ENCODE measurements around the gene CD300H. TPM values are rescaled to one million over a fixed set of nuclear protein-coding genes. Genes with fewer than 3 reads are reported as not detected.

CD300H gene
- total RNA-seq, 2 donors from 2014 or later = not detected

DNA sequence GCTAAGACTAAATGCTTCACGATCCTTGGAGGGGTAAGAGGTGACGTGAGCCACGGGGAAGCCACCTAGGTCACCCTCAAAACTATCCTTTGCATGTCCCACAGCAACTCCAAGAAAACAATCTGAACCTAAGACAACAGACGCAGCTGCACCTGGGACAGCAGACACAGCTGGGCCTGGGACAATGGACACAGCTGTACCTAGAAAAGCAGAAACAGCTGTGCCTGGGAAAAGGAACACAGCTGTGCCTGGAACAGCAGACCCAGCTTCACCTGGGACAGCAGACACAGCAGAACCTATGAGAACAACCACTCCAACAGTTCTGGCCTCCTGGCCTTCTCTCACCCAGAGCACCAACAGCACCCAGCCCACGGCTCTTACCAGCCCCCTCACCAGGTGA is 36.4 kb upstream of the CD300H start:
- WGBS = 77% methylated on average over 5 of the region's 5 CpGs
- Histone ChIP-seq H3K27me3 (replicated peaks; ENCODE audit: insufficient read depth) (no peaks in the 10 kb centered on the region), H3K9me3 (no peaks in the 10 kb centered on the region), H3K27ac (no peak overlapping the region), H3K4me3 (no peak overlapping the region), H3K4me1 (replicated peaks) (no peaks in the 10 kb centered on the region), H3K36me3 (no peaks in the 10 kb centered on the region)
- intact Hi-C loops (cut with DNase I) = no loop called here
- DNase-seq (ENCODE audit: low spot score) = no peak
- TF ChIP-seq POLR2AphosphoS5 (IDR thresholded peaks at IDR 0.05) (no peak), POLR2A (IDR thresholded peaks at IDR 0.05) (no peak)
- TF ChIP-seq, protein P1, sequence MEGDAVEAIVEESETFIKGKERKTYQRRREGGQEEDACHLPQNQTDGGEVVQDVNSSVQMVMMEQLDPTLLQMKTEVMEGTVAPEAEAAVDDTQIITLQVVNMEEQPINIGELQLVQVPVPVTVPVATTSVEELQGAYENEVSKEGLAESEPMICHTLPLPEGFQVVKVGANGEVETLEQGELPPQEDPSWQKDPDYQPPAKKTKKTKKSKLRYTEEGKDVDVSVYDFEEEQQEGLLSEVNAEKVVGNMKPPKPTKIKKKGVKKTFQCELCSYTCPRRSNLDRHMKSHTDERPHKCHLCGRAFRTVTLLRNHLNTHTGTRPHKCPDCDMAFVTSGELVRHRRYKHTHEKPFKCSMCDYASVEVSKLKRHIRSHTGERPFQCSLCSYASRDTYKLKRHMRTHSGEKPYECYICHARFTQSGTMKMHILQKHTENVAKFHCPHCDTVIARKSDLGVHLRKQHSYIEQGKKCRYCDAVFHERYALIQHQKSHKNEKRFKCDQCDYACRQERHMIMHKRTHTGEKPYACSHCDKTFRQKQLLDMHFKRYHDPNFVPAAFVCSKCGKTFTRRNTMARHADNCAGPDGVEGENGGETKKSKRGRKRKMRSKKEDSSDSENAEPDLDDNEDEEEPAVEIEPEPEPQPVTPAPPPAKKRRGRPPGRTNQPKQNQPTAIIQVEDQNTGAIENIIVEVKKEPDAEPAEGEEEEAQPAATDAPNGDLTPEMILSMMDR (IDR thresholded peaks at IDR 0.05) = no peak

DNA sequence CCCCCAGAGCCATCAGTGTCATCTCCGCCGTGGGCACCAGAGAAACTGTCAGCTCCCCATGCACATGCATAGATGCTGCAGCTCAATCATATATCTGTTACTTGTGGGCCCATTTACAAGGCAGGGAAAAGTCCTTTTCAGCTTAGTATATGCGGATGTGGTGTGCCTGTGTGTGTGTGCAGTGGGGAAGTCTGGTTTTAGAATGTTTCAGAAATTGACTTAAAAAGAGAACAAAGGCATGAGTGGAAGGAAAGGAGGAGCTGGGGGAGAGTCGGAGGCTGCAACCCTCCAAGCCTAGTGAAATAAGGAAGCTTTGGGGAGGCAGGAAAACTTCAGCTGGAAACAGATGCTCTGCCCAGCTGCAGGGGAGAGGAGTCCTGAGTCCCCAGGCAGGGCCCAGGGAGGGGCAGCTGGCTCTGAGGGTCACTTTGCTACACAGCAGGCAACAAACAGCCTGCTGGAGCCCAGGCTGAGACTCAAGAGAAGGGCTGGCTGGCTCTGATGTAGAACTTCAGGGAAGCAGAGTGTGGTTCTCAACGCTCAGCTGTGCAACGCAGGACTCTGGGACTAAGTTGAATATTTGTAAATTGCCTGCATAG is 35.8 kb upstream of the CD300H start:
- no peaks in the 10 kb centered on the region for H3K27me3 ChIP-seq (replicated peaks; ENCODE audit: insufficient read depth)
- intact Hi-C loops (cut with DNase I) = no loop called here
- no peak overlapping the region for H3K27ac ChIP-seq
- TF ChIP-seq, protein P1 (IDR thresholded peaks at IDR 0.05) = no peak
- TF ChIP-seq POLR2AphosphoS5 (IDR thresholded peaks at IDR 0.05) (no peak), POLR2A (IDR thresholded peaks at IDR 0.05) (no peak)
- H3K9me3 ChIP-seq = no peaks in the 10 kb centered on the region
- no peak for DNase-seq (ENCODE audit: low spot score)
- H3K4me3 ChIP-seq = no peak overlapping the region
- H3K4me1 ChIP-seq (replicated peaks) = no peaks in the 10 kb centered on the region
- H3K36me3 ChIP-seq = no peaks in the 10 kb centered on the region
- WGBS = 74% methylated on average over 6 of the region's 6 CpGs

DNA sequence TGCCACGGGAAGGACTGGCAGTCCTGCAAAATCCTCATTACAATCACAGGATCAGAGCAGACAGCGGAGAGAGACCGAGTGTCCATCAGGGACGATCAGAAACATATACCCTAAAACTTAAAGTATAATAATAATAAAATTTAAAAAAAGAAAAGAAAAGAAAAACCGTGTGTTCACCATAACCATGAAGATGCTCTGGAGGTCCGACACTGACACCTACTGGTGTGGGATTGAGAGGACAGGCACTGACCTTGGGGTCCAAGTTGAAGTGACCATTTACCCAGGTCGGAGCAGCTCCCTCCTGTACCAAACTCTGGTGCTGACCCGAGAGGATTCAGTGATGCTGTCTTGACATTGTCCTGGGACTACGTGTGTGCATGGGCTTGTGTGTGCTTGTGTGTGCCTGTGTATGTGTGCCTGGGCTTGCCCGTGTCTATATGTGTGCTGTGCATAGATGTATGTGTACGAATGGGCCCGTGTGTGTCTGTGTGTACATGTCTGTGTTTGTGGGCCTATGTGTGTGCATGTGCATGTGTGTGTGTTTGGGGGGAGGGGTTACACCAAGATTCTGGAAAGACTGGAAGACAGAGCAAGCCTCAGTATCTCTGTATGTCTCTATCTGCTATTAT is 34.7 kb upstream of the CD300H start:
- DNase-seq (ENCODE audit: low spot score) = no peak
- Histone ChIP-seq H3K4me3 (no peak overlapping the region), H3K27me3 (replicated peaks; ENCODE audit: insufficient read depth) (no peaks in the 10 kb centered on the region), H3K36me3 (no peaks in the 10 kb centered on the region), H3K4me1 (replicated peaks) (no peaks in the 10 kb centered on the region), H3K27ac (no peak overlapping the region), H3K9me3 (no peaks in the 10 kb centered on the region)
- 50% methylated on average over 12 of the region's 12 CpGs for WGBS
- intact Hi-C loops (cut with DNase I) = no loop called here
- TF ChIP-seq POLR2A (IDR thresholded peaks at IDR 0.05) = no peak
- TF ChIP-seq POLR2AphosphoS5 (IDR thresholded peaks at IDR 0.05) = no peak
- TF ChIP-seq, protein P1 (IDR thresholded peaks at IDR 0.05) = peak in 2 of 4 experiments; percentile 31 to 44

DNA sequence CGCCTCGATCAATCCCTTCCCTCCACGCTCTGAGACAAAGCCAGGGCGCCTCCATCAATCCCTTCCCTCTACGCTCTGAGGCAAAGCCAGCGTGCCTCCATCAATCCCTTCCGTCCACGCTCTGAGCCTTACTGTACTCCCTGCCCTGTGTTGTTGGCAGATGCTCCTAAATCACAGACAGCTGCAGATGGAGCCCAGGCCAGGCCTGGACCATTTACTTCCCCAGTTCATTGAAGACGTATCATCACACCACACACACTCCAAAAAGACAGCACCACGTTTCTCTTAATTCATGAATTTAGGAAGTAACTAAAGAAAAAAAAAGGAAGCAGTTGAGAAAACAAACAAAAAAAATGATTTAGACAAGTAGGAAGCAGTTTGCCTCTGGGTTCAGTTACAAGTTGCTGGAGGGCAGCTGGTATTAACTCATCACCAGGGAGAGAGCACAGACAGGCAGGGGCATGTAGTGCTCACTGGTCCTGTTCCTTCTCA is 32.2 kb upstream of the CD300H start:
- Histone ChIP-seq H3K27ac (no peak overlapping the region), H3K4me3 (no peak overlapping the region), H3K36me3 (no peaks in the 10 kb centered on the region), H3K9me3 (no peaks in the 10 kb centered on the region), H3K4me1 (replicated peaks) (no peaks in the 10 kb centered on the region), H3K27me3 (replicated peaks; ENCODE audit: insufficient read depth) (no peaks in the 10 kb centered on the region)
- DNase-seq (ENCODE audit: low spot score) = no peak
- intact Hi-C loops (cut with DNase I) = no loop called here
- WGBS = 44% methylated on average over 10 of the region's 10 CpGs
- TF ChIP-seq, protein P1 (IDR thresholded peaks at IDR 0.05) = no peak
- no peak for TF ChIP-seq POLR2AphosphoS5 (IDR thresholded peaks at IDR 0.05)
- no peak for TF ChIP-seq POLR2A (IDR thresholded peaks at IDR 0.05)

DNA sequence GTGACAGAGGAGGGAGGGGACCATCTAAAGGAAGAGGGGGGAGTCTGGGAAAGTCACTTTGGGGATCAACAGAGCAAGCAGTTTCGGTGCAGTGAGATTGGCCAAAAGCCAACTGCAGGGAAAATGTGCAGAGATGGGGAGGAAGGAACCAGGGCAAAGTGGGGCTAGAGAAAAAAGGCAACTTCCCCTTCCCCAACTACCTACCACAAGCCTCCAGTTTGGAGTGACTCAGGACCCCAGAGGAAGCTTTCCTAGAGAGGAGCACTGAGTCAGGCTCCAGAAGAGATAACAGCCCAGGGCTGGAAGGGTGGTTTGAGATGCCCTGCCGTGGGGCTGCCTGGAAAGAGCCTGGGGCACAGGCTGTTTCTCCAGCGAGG is 31.7 kb upstream of the CD300H start:
- Histone ChIP-seq H3K9me3 (no peaks in the 10 kb centered on the region), H3K4me1 (replicated peaks) (no peaks in the 10 kb centered on the region), H3K27me3 (replicated peaks; ENCODE audit: insufficient read depth) (no peaks in the 10 kb centered on the region), H3K27ac (no peak overlapping the region), H3K4me3 (no peak overlapping the region), H3K36me3 (no peaks in the 10 kb centered on the region)
- 21% methylated on average over 3 of the region's 3 CpGs for WGBS
- no peak for DNase-seq (ENCODE audit: low spot score)
- TF ChIP-seq POLR2A (IDR thresholded peaks at IDR 0.05) = no peak
- no peak for TF ChIP-seq POLR2AphosphoS5 (IDR thresholded peaks at IDR 0.05)
- TF ChIP-seq, protein P1 (IDR thresholded peaks at IDR 0.05) = no peak
- intact Hi-C loops (cut with DNase I) = no loop called here

All from prostate gland (tissue), 2 donors.